Activated CD4-positive, alpha-beta T cell treated with anti-CD3 and anti-CD28 coated beads for 24 hours (primary cell): ENCODE results near the gene SP7.
"Not testable (repeated sequence)": the region's sequence is repeated elsewhere in the genome, so short reads cannot be mapped to it uniquely, and the experiment has no call there.

Source experiments
- DNase-seq, 2 donors: peaks; one replicate each; pipeline ENCODE4 v3.0.0-alpha.2; 2020; ENCODE audit warnings: low read depth in 2 of 2

Gene SP7

DNA sequence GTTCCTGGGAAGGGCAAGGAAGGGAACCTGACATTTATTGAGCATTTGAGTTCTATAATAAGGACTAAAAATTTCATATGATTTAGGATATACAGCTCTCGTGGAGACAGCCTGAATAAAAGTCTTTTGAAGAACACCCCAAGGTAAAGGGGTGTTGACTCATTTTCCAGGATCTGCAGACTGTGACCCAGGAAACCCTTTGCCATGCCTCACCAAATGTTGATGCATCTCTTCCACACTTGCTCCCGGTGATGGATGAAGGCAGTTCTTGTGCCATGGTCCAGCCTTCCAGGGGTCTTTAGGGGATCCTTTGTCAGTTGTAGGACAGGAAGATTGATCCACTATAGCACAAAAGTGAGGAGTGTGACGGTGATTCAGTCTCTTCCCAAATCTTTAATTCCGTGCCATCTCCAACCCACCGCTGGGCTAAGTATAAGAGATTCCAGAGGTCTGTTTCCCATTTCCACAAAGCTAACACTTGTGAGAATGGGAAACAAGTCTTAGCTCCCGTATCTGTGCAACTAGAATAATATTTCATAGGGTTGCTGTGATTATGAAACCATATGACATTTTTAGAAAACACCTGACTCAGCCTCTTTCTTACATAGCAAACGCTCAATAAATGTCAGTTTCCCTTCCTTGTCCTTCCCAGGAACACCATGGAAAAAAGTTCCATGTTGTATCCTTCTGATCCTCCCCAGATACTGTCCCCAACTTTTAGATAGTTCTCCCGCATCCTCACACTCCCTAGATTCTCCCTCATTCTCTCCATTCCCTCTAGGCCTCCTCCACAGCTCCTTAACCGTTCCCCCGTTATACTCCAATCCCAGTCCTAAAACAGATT is 15.6 kb downstream of the SP7 start:
- no peak for DNase-seq

DNA sequence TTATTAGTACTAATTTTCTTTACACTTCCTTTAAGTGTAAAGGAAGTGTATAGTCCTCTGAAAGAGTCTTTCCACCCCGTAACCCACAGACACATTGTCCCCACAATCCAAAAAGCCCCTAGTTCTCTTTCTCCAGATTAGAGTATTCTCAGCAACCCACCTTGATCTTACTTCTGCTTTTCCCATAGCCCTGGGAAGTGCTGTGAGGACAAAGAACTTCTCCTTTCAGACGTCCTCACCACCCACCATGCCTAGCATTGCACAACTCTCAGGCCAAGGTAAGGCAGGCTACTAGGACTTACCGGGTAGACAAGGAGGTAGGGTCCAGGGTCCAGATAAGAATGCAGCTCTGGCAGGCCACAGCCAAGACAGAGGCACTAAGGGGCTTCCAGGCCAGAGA is 22.2 kb downstream of the SP7 start:
- no peak for DNase-seq

DNA sequence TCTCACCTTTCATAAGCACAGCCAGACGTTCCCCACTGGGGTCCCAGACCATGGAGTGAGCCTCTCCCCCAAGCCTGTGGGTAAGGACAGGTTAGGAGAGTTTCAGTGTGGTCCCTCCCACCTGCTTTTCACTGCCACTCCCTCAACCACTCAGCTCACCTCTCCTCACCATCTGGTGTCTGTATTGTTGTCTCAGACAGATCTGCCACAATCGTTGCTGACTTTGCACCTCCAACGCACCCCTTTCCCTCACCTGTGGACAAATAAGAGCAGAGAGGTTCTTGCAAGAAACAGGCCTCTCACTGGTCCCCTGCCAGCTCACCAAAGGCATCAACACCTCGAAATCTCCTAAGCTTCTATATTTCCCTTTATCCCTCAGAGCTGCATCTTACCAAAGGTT is 27.9 kb downstream of the SP7 start:
- DNase-seq: no peak

DNA sequence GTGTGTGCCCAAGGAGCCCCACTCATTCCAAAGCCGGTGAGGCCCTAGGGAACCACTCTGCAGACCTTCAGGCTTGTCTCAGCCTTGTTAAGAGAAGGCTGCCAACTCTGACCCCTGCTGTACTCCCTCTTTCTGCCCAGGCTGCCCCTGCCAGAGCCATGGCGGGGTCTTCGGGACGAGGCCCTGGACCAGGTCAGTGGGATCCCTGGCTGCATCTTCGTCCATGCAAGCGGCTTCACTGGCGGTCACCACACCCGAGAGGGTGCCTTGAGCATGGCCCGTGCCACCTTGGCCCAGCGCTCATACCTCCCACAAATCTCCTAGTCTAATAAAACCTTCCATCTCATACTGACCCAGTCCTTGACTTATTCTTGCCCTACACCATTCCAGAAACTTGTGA is 29.3 kb downstream of the SP7 start:
- DNase-seq: no peak

DNA sequence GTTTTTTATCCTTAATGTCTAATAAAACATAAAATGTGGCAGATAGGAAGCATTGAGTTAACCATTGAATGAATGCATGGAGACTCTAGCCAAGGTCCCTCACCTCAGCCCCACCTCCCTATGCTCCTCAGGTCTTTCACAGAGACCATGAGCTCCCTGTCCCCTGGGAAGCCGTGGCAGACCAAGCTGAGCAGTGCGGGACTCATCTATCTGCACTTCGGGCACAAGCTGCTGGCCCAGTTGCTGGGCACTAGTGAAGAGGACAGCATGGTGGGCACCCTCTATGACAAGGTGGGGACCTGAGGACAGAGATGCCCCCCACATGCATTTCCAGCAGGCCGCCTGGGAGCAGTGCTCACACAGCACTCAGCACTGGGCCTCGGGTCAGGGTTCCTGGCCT is 33.3 kb downstream of the SP7 start:
- DNase-seq: no peak

GRCh38 chr12:53300187-53300586 is 36.0 kb downstream of the SP7 start:
- no peak for DNase-seq

DNA sequence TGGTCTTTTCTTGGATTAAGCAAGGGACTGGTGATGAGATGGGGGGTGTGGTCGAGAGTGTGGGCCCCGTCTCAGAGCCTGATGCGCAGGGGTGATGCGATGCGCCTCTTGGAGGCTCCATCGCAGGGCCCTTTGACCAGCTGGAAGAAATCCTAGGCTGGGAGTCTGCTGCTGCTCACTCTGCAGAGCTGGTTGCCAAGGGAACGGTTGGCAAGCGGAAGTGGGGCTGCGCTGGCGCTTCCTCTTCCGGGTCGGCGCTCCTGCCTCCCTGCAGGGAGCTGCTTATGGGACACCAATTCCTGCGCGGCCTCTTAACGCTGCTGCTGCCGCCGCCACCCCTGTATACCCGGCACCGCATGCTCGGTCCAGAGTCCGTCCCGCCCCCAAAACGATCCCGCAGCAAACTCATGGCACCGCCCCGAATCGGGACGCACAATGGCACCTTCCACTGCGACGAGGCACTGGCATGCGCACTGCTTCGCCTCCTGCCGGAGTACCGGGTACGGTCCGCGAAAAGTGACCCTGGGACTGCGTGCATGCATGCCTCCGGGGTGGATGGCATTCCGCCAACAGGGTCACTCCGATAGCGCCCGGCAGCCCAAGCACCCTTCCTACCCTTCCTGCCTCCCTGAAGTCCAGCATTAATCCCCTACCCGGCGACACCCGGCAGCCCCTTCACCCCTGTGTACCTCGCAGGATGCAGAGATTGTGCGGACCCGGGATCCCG is 36.5 kb downstream of the SP7 start, which contains the start of gene MYG1:
MYG1 (plus strand) TSS at position 242 of the 727 bp plus-strand sequence; CDS start at position 285, 43 bp downstream.
- DNase-seq: peak; percentile 72 to 76

DNA sequence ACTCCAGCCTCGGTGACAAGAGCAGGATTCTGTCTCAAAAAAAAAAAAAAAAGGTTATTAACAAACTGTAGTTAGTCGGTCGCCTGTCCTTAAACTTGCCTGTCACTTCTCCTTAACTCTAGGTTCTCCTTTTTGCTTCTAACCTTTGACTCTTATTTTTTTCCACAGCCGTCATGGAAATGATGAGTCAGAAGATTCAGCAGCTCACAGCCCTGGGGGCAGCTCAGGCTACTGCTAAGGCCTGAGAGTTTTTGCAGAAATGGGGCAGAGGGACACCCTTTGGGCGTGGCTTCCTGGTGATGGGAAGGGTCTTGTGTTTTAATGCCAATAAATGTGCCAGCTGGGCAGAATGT is 37.1 kb downstream of the SP7 start:
- peak; percentile 18 to 29 for DNase-seq

DNA sequence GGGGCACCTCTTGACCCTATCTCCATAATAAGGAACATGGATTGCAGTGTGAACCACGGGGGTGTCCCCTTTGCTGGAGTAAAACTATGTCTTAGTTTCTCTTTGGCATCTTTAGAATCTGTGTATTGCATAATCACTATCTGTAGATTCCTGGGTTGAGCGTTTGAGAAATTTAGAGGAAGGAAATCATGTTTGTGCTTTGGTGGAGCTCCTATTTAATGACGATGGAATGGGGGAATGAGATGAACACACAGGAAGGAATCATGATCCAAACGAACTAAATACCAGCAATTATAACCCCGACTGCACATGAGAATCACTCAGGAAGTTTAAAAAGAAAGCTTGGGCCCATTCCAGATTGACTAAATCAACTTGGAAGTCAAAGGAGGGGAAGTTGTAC is 38.0 kb downstream of the SP7 start:
- DNase-seq: no peak

DNA sequence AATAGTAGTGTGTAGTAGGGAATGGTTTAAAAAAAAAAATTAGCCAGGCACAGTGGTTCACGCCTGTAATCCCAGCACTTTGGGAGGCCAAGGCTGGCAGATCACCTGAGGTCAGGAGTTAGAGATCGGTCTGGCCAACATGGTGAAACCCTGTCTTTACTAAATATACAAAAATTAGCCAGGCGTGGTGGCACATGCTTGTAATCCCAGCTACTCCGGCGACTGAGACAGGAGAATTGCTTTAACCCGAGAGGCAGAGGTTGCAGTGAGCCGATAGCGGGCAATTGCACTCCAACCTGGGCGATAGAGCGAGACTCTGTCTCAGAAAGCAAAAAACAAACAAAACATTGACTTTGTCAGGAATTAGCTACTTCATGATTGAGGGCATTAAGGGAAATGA is 39.0 kb downstream of the SP7 start:
- not testable (repeated sequence) for DNase-seq

DNA sequence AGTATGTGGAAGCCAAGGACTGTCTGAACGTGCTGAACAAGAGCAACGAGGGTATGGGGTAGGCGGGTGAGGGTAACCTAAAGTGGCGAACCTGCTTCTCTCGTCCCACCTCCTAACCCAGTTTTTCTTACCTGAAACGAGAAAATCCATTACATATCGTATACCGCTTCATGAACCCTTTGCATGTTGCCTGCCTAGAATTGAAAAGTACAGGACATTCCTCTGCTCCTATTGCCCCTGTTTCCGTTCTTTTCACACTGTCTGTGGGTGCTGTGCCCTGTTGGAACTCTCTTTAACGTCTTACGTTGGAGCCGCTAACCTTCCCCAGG is 40.3 kb downstream of the SP7 start:
- no peak for DNase-seq

- peak; percentile 74 to 78 for DNase-seq
Measured at GRCh38 chr12:53295070-53295890, 40.9 kb downstream of the SP7 start, which contains the start of gene PFDN5. PFDN5 (plus strand) TSS chr12:53295542; CDS start chr12:53295568, 26 bp downstream.

GRCh38 chr12:53292426-53292825 is 43.7 kb downstream of the SP7 start:
- no peak for DNase-seq

- no peak for DNase-seq
Measured at GRCh38 chr12:53290661-53291060, 45.5 kb downstream of the SP7 start.

- no peak for DNase-seq
Measured at GRCh38 chr12:53289891-53290290, 46.3 kb downstream of the SP7 start.

DNA sequence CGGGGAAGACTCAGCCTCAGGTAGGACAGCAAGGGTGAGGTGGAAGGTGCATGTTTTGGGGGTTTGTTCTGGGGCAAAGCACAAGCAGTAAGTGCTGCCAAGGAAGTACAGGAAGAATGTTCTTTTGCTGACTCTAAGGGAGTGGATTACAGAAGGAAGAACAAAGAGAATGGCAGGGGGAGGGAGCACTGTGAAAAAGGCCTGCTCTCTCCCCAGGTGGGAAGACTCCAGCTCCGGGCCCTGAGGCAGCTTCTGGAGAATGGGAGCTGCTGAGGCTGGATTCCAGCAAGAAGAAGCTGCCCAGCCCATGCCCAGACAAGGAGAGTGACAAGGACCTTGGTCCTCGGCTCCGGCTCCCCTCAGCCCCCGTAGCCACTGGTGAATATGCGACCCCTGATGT is 47.8 kb downstream of the SP7 start:
- no peak for DNase-seq

- DNase-seq: peak in 1 of 2 donors; percentile 64
Measured at GRCh38 chr12:53287741-53288216, 48.4 kb downstream of the SP7 start.

DNA sequence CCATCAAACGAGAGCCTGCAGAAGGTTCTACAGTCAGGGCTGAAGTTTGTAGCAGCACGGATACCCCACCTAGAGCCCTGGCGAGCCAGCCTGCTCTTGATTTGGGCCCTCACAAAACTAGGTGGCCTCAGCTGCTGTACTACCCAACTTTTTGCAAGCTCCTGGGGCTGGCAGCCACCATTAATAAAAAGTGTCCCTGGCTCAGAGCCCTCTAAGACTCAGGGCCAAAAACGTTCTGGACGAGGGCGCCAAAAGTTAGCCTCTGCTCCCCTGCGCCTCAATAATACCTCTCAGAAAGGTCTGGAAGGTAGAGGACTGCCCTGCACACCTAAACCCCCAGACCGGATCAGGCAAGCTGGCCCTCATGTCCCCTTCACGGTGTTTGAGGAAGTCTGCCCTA is 49.7 kb downstream of the SP7 start:
- no peak for DNase-seq

DNA sequence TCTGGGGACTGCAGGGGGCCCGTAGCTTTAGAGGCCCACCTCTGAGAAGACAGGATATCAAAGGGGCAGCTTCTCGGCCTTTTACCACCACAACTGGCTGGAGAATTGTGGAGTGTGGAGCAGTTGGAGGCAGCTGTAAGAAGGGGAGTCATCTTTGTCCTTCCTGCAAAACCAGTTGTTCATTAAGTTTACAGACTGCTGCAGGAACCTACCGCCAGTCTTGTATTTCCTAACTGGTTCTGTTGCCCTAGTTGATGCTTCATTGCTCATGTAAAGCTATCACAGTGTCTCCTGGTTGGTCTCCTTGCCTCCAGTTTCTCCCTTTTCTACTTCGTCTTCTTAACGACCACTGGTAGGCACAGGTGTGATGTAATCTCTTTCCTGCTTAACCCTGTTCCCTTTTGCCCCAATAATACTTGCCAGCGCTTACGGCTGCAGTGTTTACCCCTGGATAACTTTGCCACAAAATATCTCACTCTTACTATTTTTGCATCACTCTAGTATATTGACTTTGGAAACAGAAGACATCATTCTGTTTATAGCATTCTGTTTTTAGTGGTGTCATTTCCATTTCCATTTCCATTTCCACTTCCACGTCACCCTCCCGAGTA is 56.2 kb downstream of the SP7 start:
- no peak for DNase-seq

DNA sequence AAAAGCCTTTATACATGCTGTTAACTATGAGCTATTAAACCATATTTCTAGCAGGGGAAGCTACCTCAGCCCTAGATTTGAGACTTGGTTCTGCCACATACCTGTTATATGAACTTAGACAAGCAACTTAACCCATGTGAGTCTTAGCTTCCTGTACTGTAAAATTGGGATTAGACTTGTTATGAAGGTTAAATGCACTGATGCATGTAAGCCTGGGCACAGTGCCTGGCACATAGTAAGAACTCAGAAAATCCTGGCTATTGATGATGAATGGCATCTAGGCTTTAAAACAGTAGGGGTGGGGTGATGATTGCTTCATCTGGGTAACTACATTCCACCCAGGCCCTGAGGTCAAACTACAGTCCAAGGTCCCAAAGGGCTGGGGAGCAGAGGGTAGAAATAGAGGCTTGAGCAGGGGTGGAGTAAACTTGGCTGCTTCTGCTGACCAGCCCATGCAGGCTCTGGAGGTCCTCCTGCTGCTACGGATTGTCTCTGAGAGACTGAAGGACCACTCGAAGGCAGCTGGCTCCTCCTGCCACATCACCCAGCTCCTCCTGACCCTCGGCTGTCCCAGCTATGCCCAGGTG is 56.8 kb downstream of the SP7 start:
- DNase-seq: no peak

GRCh38 chr12:53277981-53278380 is 58.2 kb downstream of the SP7 start:
- DNase-seq: no peak
